ENCODE measurements around the gene RAB27B. TPM values are rescaled to one million over a fixed set of nuclear protein-coding genes. Genes with fewer than 3 reads are reported as not detected.

Gene RAB27B
- total RNA-seq, 1 donor from 2014 or later, result 5.0 TPM

GRCh38 chr18:54919412-54919811, 91.1 kb downstream of the RAB27B start:
- H3K4me3 ChIP-seq, result no peak overlapping the region
- DNase-seq (ENCODE audit: low spot score), result no peak
- Mint-ChIP-seq H3K4me3 (no peak overlapping the region), H3K27ac (no peak overlapping the region), H3K27me3 (ENCODE audit: insufficient read depth, low read depth) (peaks cover 3% of the 10 kb centered on the region), H3K9me3 (peaks cover 2% of the 10 kb centered on the region), H3K4me1 (peaks cover 19% of the 10 kb centered on the region), H3K36me3 (no peaks in the 10 kb centered on the region)
- TF ChIP-seq EZH2phosphoT487 (IDR thresholded peaks at IDR 0.05), result no peak
- no peak for TF ChIP-seq EZH2 (IDR thresholded peaks at IDR 0.05)
- TF ChIP-seq CTCF (IDR thresholded peaks at IDR 0.05), result no peak
- H3K27ac ChIP-seq, result no peak overlapping the region
- H3K9me3 ChIP-seq (ENCODE audit: low read depth), result no peaks in the 10 kb centered on the region
- H3K4me1 ChIP-seq, result no peaks in the 10 kb centered on the region
- H3K9ac ChIP-seq, result no peak overlapping the region
- peak overlapping the region; percentile 1 for H2AFZ ChIP-seq (replicated peaks)
- no peaks in the 10 kb centered on the region for H3K27me3 ChIP-seq
- no peak overlapping the region for H3K4me2 ChIP-seq
- H3K79me2 ChIP-seq (ENCODE audit: low read depth), result no peaks in the 10 kb centered on the region
- H3F3A ChIP-seq (ENCODE audit: low read depth), result no peaks in the 10 kb centered on the region
- H4K20me1 ChIP-seq (ENCODE audit: low read depth), result no peaks in the 10 kb centered on the region
- no peaks in the 10 kb centered on the region for H3K36me3 ChIP-seq

- Histone ChIP-seq H3K4me2 (no peak overlapping the region), H3K4me1 (no peaks in the 10 kb centered on the region), H3K27me3 (no peaks in the 10 kb centered on the region), H3K9me3 (ENCODE audit: low read depth) (no peaks in the 10 kb centered on the region), H3K27ac (no peak overlapping the region), H3K9ac (no peak overlapping the region), H2AFZ (replicated peaks) (no peak overlapping the region), H3F3A (ENCODE audit: low read depth) (no peaks in the 10 kb centered on the region), H3K4me3 (no peak overlapping the region), H4K20me1 (ENCODE audit: low read depth) (no peaks in the 10 kb centered on the region), H3K79me2 (ENCODE audit: low read depth) (no peaks in the 10 kb centered on the region), H3K36me3 (no peaks in the 10 kb centered on the region)
- Mint-ChIP-seq H3K4me1 (peaks cover 8% of the 10 kb centered on the region), H3K4me3 (no peak overlapping the region), H3K36me3 (no peaks in the 10 kb centered on the region), H3K9me3 (no peaks in the 10 kb centered on the region), H3K27me3 (ENCODE audit: insufficient read depth, low read depth) (peaks cover 3% of the 10 kb centered on the region), H3K27ac (no peak overlapping the region)
- TF ChIP-seq EZH2phosphoT487 (IDR thresholded peaks at IDR 0.05), result no peak
- TF ChIP-seq EZH2 (IDR thresholded peaks at IDR 0.05), result no peak
- no peak for TF ChIP-seq CTCF (IDR thresholded peaks at IDR 0.05)
- DNase-seq (ENCODE audit: low spot score), result no peak
These were observed 95.2 kb downstream of the RAB27B start for GRCh38 chr18:54923339-54923956.

GRCh38 chr18:54924948-54925347, 96.7 kb downstream of the RAB27B start:
- DNase-seq (ENCODE audit: low spot score), result no peak
- no peaks in the 10 kb centered on the region for H4K20me1 ChIP-seq (ENCODE audit: low read depth)
- no peak overlapping the region for H3K27ac Mint-ChIP-seq
- H3K27me3 ChIP-seq, result no peaks in the 10 kb centered on the region
- H3F3A ChIP-seq (ENCODE audit: low read depth), result no peaks in the 10 kb centered on the region
- no peaks in the 10 kb centered on the region for H3K9me3 ChIP-seq (ENCODE audit: low read depth)
- H3K9ac ChIP-seq, result no peak overlapping the region
- H2AFZ ChIP-seq (replicated peaks), result no peak overlapping the region
- H3K4me3 ChIP-seq, result no peak overlapping the region
- H3K27ac ChIP-seq, result no peak overlapping the region
- H3K79me2 ChIP-seq (ENCODE audit: low read depth), result no peaks in the 10 kb centered on the region
- H3K36me3 ChIP-seq, result no peaks in the 10 kb centered on the region
- H3K36me3 Mint-ChIP-seq, result no peaks in the 10 kb centered on the region
- TF ChIP-seq EZH2 (IDR thresholded peaks at IDR 0.05) (no peak), EZH2phosphoT487 (IDR thresholded peaks at IDR 0.05) (no peak), CTCF (IDR thresholded peaks at IDR 0.05) (no peak)
- no peaks in the 10 kb centered on the region for H3K9me3 Mint-ChIP-seq
- H3K4me1 Mint-ChIP-seq, result no peaks in the 10 kb centered on the region
- no peak overlapping the region for H3K4me2 ChIP-seq
- H3K4me3 Mint-ChIP-seq, result no peak overlapping the region
- peaks cover 3% of the 10 kb centered on the region for H3K27me3 Mint-ChIP-seq (ENCODE audit: insufficient read depth, low read depth)
- H3K4me1 ChIP-seq, result no peaks in the 10 kb centered on the region
